Stimulated activated CD8-positive, alpha-beta memory T cell treated with anti-CD3 and anti-CD28 coated beads, Interleukin-7, amount 100 ng/mL, for 24 hours (primary cell): Measurements from ENCODE around the gene REEP2.
"Not testable (repeated sequence)": the region's sequence is repeated elsewhere in the genome, so short reads cannot be mapped to it uniquely, and the experiment has no call there.

Source experiments
- DNase-seq: peaks from one replicate; pipeline ENCODE4 v3.0.0-alpha.2; 2020; ENCODE audit warnings: low read depth

The REEP2 gene

DNA sequence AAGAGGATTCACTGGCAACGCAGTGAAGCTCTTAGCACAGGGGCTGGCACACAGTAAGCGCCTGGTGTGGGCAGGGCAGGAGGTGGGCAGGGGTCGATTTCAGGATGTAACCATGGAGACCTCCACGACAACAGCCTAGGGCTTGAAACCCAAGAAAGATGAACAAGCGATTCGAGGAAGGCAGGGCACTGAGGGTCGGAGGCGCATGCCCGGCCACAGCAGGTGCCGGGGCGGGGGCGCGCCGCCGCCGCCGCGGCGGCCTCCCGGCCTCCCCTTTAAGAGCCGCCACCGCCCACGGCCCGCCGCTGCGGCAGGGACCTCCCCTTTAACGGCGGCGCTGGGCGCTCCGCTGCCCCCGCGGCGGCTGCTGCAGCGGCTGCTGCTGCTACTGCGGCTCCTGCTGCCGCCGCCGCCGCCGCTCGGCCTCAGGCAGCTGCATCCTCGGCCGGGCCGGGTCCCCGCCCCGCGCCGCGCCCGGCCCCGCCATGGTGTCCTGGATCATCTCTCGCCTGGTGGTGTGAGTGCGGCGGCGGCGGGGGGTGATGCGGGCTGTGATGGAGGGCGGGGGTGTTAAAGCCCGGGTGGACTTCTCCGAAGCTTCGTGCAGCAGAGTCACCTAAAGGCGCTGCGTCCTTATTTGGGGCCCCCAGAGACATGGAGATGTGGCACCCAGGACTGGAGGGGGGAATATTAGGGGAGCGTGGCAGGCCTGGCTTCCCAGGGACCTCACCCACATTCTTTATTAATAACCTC, at the start of gene REEP2:
Gene REEP2, plus strand, starts transcription at position 334 of the 753 bp plus-strand sequence. Its CDS starts 152 bp downstream, at position 486.
- no peak for DNase-seq

DNA sequence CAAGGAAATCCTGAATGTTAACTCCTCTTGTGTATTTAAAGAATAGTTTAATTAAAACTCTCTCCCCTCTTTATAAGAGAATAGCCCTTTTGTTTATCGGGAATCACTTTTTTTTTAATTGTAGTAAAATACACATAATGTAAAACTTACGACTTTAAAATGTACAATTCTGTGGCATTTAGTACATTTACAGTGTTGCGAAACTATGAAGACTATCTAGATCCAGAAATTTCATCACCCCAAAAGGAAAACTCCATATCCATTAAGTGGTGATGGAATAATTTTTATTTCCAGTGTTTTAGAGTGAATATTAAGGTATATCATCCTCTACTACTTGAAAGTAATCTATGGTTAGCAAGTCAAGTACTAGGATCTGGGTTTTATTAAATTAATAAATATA, 49.5 kb upstream of the REEP2 start:
- DNase-seq, result no peak

DNA sequence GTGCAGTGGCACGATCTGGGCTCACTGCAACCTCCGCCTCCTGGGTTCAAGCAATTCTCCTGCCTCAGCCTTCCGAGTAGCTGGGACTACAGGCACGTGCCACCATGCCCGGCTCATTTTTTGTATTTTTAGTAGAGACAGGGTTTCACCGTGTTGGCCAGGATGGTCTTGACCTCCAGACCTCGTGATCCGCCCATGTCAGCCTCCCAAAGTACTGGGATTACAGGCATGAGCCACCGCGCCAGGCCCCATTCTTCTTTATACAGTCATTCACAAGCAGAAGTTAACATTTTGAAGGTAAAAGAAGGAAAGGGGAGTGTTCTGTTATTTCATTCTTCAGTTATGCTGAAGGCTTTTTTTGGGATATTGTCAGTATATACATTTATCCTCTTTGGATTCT, 48.9 kb upstream of the REEP2 start:
- DNase-seq, result not testable (repeated sequence)

GRCh38 chr5:138391859-138392386, 46.9 kb upstream of the REEP2 start:
- no peak for DNase-seq

DNA sequence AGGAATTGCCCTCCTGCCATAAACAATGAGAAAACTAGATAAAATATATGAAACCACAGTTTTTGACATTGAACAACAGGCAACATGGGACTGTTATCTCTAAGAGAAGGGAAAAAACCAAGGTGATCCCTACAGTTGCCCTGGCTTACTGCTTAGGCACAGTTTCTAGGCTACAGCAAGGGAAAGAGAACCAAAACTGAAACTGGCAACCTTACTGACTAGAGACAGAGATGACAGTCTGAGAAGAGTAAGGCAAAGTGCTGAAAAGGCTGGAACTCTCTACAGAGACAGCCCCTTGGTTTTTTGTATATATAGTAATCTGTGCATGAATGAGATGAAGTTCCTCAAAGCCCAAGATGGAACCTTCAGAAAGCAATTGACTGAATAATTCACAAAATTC, 36.2 kb upstream of the REEP2 start:
- no peak for DNase-seq

GRCh38 chr5:138408023-138408422, 30.8 kb upstream of the REEP2 start:
- no peak for DNase-seq

- DNase-seq, result not testable (repeated sequence)
These were observed 27.7 kb upstream of the REEP2 start for GRCh38 chr5:138410996-138411640.

GRCh38 chr5:138418444-138418843, 20.4 kb upstream of the REEP2 start:
- no peak for DNase-seq

- DNase-seq, result no peak
These were observed 13.8 kb upstream of the REEP2 start for GRCh38 chr5:138425079-138425478.

DNA sequence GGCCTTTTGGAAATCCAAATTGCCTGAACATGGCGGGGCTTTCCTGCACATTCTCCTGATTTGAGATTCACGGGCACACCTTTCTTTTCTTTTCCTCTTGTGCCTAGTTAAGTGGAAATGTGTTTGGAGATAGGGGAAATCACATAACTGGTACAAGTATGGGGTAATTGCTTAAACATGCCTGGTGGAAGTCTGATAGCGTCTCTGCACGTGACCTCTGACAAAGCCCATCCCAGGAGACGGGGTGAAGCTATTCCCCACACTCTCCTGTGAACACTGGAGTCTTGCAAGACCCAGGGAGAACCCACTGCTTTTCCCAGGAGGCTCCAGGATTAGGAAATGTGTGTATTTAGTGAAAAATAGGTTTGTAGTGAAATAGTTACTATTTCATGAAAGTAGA, 2.9 kb upstream of the REEP2 start:
- DNase-seq, result no peak

DNA sequence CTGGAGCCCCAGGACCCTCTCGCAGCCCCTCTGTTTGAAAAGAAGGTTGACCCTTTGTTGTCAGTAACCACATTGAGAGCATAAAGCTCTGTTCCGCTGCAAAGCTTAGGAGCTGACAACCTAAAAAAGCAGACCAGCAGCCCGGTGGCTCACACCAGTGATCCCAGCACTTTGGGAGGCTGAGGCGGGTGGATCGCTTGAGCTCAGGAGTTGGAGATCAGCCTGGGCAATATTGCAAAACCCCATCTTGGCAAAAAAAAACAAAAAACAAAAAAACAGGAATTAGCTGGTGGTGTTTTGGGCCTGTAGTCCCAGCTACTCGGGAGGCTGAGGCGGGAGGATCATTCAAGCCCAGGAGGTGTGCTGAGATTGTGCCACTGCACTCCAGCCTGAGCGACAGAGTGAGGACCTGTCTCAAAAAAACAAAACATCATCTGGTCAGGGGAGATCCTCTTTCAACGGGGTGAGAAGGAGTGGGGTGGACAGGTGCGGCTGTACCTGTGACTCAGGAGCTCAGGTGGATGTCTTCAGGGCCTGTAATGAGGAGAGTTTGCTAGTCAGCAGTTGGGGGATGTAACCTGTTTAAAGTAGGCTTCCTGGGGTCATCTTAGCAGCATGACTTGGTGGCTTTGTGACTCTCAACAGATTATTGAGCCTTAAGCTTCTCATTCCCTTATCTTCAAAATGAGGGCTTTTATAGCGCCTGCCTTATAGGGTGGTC, 694 bp upstream of the REEP2 start:
- no peak for DNase-seq

- no peak for DNase-seq
These were observed 761 bp downstream of the REEP2 start for GRCh38 chr5:138439477-138440158.

- no peak for DNase-seq
These were observed 1.6 kb downstream of the REEP2 start for GRCh38 chr5:138440159-138441073.

DNA sequence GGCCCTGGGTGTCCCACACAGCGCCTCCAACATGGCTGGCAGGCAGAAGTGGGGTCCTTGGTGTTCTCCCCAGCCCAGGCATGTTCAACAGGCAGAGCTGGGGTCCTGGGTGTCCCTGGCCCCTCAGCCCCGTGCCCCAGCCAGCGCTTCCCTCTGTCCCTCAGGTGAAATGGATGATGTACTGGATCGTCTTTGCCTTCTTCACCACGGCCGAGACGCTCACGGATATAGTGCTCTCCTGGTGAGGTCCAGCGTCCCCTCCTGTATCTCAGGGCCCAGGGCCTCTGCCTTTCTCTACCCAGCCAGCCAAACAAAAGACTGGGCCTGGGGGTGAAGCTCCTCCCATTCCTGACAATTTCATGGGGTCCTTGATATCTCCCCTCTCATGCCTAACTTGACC, 2.4 kb downstream of the REEP2 start:
- no peak for DNase-seq

DNA sequence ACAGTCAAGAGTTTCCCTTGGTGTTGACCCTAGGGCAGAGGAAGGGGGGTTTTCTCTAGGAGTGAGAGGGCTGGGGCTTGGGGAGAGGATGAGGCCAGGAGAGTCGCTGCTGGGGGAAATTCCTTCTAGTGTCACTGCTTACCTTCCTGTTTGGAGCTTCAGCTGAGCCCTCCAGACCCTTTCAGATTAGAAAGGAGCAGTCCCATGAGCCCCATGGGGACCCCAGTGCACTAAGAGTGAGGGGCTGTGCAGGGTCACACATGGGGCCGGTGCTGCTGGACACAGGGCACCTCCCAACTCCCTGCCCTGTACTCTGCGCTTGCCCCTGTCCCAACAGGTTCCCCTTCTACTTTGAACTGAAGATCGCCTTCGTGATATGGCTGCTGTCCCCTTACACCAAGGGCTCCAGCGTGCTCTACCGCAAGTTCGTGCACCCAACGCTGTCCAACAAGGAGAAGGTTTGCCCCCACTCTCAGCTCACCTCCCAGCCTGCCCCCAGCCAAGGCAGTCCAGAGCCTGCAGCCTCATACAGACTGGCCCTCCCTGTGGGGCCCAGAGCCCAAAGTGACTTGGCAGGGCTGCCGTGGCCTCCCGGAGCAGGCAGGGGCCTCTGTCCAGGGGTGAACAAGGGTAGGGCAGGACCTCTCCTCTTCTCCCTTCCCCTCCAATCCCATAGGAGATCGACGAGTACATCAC, 5.4 kb downstream of the REEP2 start:
- DNase-seq, result no peak

DNA sequence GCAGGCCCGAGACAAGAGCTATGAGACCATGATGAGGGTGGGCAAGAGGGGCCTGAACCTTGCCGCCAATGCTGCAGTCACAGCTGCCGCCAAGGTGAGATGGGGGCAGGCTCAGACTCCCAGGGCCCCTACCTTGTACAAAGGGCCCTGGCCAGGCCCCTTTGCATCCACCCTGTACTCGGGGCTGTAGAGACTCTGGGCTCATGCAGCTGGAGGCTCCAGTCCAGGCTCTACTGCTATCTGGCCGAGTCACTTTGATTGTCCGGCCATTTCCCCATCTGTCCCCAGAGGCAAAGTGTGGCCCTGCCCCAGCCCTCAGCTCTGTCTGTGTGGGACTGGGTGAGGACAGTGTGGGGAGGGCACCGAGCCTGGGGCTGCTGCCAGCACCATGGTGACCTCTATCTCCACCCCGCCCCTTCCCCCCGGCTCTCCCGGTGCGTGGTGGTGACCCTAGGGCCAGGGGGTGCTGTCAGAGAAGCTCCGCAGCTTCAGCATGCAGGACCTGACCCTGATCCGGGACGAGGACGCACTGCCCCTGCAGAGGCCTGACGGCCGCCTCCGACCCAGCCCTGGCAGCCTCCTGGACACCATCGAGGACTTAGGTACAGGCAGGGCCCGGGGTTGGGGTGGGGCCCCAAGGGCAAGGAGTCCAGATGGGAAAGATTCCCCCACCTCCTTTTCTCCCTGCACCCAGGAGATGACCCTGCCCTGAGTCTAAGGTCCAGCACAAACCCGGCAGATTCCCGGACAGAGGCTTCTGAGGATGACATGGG, 6.1 kb downstream of the REEP2 start:
- no peak for DNase-seq

DNA sequence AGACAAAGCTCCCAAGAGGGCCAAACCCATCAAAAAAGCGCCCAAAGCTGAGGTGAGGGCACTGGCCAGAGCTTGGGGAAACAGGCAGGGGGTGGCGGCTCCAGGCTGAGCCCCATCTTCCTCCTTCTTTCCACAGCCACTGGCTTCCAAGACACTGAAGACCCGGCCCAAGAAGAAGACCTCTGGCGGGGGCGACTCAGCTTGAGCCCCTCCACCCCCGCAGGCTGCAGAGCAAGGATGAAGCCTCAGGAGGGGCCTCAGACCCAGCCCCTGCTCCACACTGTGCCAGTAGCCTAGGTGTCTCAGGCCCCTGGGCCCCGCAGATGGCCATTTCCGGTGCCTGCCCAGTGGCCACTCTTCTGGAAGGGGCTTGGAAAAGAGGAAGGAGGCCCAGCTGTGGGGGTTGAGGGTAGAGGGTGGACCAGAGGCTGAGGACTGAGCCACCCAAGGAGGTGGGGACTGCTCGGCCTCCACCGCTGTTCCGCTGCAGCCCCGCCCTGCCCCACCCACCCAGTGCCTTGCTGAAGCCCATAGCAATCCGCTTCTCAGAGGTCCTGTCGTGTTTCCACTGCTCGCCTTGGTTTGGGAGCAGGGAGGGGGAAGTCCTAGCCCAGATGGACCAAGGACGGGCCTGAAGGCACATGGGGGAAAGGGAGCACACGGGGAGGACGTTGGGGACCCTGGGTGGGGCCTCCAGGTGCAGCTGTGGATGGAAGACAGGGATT, 6.9 kb downstream of the REEP2 start:
- DNase-seq, result no peak

GRCh38 chr5:138448070-138448469, 9.2 kb downstream of the REEP2 start:
- DNase-seq, result no peak
